Cardiac muscle cell (in vitro differentiated cells and primary cell): ENCODE results near the gene HIPK4. TPM values are rescaled to one million over a fixed set of nuclear protein-coding genes. Genes with fewer than 3 reads are reported as not detected.
A peak's percentile ranks its signal among the peaks of the same experiment; 100 is the strongest.
"Not testable (repeated sequence)": the region's sequence is repeated elsewhere in the genome, so short reads cannot be mapped to it uniquely, and the experiment has no call there.

Source experiments
- DNase-seq, 2 donors: peaks; one replicate each; pipeline versions ENCODE4 v3.0.0 to v3.0.0-alpha.2; 2010 to 2017; ENCODE audit warnings: low read depth in 1 of 2, low spot score in 1 of 2
- H3K27ac ChIP-seq: fragments of 200-600 bp; sonication (generic); 2 replicates; pipeline ENCODE4 v1.5.1; 2016
- H3K27me3 ChIP-seq: fragments of 200-600 bp; sonication (generic); 2 replicates; pipeline ENCODE4 v1.6.0; 2016; ENCODE audit warnings: control low read depth
- H3K36me3 ChIP-seq: fragments of 200-600 bp; sonication (generic); 2 replicates; pipeline ENCODE4 v1.5.1; 2016; ENCODE audit warnings: control low read depth
- H3K4me1 ChIP-seq: fragments of 200-600 bp; sonication (generic); 2 replicates; pipeline ENCODE4 v1.8.1; 2017; ENCODE audit warnings: low read depth, mild to moderate bottlenecking, mixed run types
- H3K4me3 ChIP-seq: fragments of 200-600 bp; sonication (generic); 2 replicates; pipeline ENCODE4 v1.5.1; 2016; ENCODE audit warnings: mild to moderate bottlenecking
- H3K9me3 ChIP-seq: fragments of 200-600 bp; sonication (generic); 2 replicates; pipeline ENCODE4 v1.5.1; 2017; ENCODE audit warnings: low read depth, mild to moderate bottlenecking, control low read depth
- polyA plus RNA-seq: library from polyadenylated mRNA; unstranded; fragments of >200 nt; fragmentation: Nextera tagmentation; extraction: Ambion mirVana; gene quantifications from 2 replicates; pipeline ENCODE4 v1.2.1, GENCODE V29; 2016
- total RNA-seq: library from RNA; depleted of rRNA; stranded (reverse); fragments of >200 nt; gene quantifications from 2 replicates; pipeline ENCODE4 v1.2.3, GENCODE V29; 2016
- TF ChIP-seq, protein P1 (sequence below): IDR thresholded peaks from 2 replicates; pipeline ENCODE4 v1.5.1; 2012; ENCODE audit warnings: low read depth, mild to moderate bottlenecking, low read length

Gene HIPK4
- total and polyA plus RNA-seq, 2 experiments from 2014 or later, result 0.12 to 1.7 TPM

DNA sequence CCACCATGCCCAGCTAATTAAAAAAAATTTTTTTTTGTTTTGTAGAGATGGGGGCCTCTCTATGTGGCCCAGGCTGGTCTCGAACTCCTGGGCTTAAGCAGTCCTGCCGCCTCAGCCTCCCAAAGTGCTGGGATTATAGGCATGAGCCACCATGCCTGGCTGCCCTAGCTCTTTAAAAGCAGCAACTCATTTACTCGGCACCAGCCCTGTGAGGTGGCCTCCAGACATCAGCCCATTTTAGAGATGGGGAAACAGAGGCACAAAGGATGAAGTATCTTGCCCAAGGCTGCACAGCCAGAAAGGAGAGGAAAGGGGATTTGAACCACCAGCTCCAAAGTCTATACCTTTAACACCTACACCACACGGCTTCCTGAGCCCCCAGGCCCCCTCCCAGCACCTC lies 22.9 kb upstream of the HIPK4 start:
- TF ChIP-seq, protein P1, sequence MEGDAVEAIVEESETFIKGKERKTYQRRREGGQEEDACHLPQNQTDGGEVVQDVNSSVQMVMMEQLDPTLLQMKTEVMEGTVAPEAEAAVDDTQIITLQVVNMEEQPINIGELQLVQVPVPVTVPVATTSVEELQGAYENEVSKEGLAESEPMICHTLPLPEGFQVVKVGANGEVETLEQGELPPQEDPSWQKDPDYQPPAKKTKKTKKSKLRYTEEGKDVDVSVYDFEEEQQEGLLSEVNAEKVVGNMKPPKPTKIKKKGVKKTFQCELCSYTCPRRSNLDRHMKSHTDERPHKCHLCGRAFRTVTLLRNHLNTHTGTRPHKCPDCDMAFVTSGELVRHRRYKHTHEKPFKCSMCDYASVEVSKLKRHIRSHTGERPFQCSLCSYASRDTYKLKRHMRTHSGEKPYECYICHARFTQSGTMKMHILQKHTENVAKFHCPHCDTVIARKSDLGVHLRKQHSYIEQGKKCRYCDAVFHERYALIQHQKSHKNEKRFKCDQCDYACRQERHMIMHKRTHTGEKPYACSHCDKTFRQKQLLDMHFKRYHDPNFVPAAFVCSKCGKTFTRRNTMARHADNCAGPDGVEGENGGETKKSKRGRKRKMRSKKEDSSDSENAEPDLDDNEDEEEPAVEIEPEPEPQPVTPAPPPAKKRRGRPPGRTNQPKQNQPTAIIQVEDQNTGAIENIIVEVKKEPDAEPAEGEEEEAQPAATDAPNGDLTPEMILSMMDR, result no peak
- DNase-seq, result no peak
- peaks cover 22% of the 10 kb centered on the region for H3K4me1 ChIP-seq
- H3K4me3 ChIP-seq, result no peak overlapping the region
- no peaks in the 10 kb centered on the region for H3K9me3 ChIP-seq
- H3K36me3 ChIP-seq, result no peaks in the 10 kb centered on the region
- no peak overlapping the region for H3K27ac ChIP-seq
- no peaks in the 10 kb centered on the region for H3K27me3 ChIP-seq

DNA sequence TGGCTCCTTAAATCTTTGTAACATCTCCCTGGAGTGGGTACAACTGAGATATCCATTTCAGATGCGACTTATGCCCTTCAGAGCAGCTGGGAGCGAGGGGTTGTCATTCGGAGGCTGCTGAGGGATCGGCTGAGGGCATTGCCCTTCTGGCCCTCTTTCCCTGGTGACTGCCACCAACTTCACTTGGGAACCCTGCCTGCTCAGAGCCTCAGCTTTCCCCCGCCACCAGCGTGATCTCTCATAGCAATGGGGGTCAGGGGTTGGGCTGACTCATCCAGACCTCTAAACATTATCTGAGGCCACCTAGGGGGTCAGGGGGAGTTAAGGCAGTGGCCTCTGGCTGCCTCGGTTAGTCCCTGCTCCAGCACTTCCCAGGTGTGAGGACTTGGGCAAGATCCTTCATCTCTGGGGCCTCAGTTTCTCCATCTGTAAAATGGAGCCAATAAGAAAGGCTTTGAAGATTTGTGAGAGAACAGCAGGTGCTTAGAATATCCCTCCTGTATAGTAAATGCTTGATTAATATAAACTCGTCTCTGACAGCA lies 22.0 kb upstream of the HIPK4 start:
- Histone ChIP-seq H3K9me3 (no peaks in the 10 kb centered on the region), H3K36me3 (no peaks in the 10 kb centered on the region), H3K27me3 (no peaks in the 10 kb centered on the region), H3K27ac (no peak overlapping the region), H3K4me3 (no peak overlapping the region), H3K4me1 (peaks cover 18% of the 10 kb centered on the region)
- TF ChIP-seq, protein P1, result no peak
- DNase-seq, result no peak

DNA sequence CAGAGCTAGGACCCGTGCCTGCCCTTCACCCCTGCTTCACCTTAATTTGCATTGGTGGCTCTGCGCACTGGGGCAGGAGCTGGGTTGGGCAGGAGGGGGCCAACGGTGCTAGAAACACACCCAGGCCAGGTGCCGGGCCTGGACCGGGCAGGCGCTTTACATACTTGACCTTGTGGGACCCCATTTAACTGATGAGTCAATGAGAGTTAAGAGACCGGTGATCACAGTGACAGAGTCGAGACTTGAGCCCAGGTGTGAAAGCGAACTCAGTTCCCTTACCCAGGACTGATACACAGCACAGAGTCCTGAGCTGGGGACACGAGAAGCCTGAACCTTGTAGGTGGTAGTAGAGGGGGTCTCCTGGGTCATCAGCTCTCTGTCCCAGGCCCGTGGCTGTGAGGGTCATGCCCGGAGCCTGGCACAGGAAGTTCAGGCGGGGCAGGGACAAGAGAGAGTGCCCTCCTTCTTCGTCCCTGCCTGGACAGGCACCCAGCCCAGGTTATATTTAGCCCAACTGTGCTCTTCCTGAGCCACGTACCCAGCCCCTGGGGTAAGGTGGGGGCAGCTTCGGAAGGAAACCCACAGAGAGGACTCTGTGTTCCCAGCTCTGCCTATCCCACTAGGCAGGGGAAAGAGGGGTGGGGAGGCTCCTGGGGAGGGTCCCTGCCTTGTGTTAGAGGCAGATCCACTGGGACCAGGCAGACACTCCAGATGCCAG lies 21.3 kb upstream of the HIPK4 start:
- H3K4me1 ChIP-seq, result peaks cover 15% of the 10 kb centered on the region
- H3K9me3 ChIP-seq, result no peaks in the 10 kb centered on the region
- H3K36me3 ChIP-seq, result no peaks in the 10 kb centered on the region
- H3K4me3 ChIP-seq, result no peak overlapping the region
- H3K27me3 ChIP-seq, result no peaks in the 10 kb centered on the region
- DNase-seq, result no peak
- H3K27ac ChIP-seq, result peak overlapping the region; percentile 53
- TF ChIP-seq, protein P1, result no peak

DNA sequence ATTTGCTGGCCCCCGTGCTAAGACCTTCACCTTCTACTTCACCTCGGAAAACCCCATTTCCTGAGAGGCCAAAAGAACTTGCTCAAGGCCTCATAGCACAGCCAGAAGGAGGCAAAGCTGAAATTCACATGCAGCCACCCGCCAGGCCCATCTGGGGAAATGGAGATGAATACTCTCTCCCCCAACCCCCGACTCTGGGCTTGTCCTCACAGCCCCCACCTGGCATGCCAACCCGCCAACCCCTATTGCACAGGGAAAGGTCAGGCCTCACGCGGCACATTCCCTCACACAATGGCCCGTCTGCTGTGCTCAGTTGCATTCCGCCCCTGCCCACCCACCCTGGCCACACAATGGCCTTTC lies 20.0 kb upstream of the HIPK4 start:
- no peak overlapping the region for H3K27ac ChIP-seq
- TF ChIP-seq, protein P1, result no peak

DNA sequence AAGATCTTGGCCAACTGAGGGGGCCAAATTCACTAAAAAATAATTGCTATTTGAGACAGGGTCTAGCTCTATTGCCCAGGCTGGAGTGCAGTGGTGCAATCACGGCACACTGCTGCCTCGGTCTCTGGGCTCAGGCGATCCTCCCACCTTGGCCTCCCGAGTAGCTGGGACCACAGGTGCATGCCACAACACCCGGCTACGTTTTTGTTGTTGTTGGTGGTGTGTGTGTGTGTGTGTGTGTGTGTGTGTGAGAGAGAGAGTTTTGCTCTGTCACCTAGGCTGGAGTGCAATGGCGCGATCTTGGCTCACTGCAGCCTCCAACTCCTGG lies 18.6 kb upstream of the HIPK4 start:
- H3K4me3 ChIP-seq, H3K9me3 ChIP-seq, H3K36me3 ChIP-seq: not testable (repeated sequence)

More for the DNA sequence above, 20.0 kb upstream of the HIPK4 start:
- DNase-seq, result no peak
- no peaks in the 10 kb centered on the region for H3K27me3 ChIP-seq
- H3K4me1 ChIP-seq, result peaks cover 15% of the 10 kb centered on the region
- no peaks in the 10 kb centered on the region for H3K9me3 ChIP-seq
- no peaks in the 10 kb centered on the region for H3K36me3 ChIP-seq
- no peak overlapping the region for H3K4me3 ChIP-seq

DNA sequence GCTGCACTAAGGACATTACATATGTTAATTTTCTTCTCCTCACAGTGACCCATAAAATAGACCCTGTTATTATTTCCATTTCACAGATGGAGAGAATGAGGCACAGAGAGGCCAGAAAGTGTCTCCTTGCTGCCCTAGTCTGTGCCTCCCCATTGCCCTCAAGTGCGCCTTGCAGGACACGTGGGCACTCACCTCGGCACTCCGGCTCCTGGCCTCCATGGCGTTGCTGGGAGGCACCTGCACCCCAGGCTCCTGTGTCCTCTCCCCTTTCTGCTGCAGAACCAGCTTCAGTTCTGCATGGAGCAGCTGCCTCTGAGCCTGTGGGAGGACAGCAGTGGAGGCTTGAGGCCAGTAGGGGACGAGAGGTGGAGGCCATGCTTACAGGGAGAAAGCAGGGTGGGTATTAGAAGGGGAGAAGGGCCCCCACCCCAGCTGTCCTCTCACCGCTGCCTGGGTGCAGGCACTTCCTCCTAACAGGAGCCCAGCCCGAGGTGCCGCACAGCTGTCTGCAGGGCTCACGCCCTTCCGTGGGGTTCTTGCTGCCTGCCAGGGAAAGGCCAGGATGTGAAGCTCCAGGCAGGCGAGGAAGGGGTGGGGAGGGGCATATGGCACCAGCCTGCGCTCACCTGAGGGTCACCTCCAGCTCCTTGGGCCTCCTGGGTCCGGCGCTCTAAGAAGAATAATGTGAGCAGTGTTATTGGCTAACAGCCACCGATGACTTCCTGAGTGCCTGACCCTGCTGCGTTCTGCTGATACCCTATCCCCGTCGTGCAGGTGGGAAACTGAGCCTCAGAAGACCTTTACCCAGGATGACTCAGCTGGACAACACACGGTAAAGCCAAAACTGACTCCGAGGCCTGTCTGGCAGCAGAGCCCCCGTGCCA lies 18.0 kb upstream of the HIPK4 start:
- Histone ChIP-seq H3K9me3 (no peaks in the 10 kb centered on the region), H3K36me3 (no peaks in the 10 kb centered on the region), H3K4me1 (peaks cover 12% of the 10 kb centered on the region), H3K27me3 (no peaks in the 10 kb centered on the region), H3K27ac (no peak overlapping the region), H3K4me3 (no peak overlapping the region)
- TF ChIP-seq, protein P1, result no peak
- DNase-seq, result no peak

More for the DNA sequence above, 18.6 kb upstream of the HIPK4 start:
- H3K27me3 ChIP-seq, H3K27ac ChIP-seq, DNase-seq: not testable (repeated sequence)
- H3K4me1 ChIP-seq, result peaks cover 14% of the 10 kb centered on the region
